ENCODE data around the gene SPATA13.

GRCh38 chr13:24353736-24354135 is 193.2 kb downstream of the SPATA13 start:
- TF ChIP-seq CTCF (IDR thresholded peaks at IDR 0.05; ENCODE audit: extremely low read depth in 1 of 2, insufficient read depth in 1 of 2, low read depth in 1 of 2, low read length in 2 of 2), result no peak
- no peak for TF ChIP-seq EZH2 (IDR thresholded peaks at IDR 0.05; ENCODE audit: borderline replicate concordance, low read depth, low read length, severe bottlenecking)
- TF ChIP-seq, protein P1, sequence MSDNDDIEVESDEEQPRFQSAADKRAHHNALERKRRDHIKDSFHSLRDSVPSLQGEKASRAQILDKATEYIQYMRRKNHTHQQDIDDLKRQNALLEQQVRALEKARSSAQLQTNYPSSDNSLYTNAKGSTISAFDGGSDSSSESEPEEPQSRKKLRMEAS (IDR thresholded peaks at IDR 0.05; ENCODE audit: insufficient read depth, insufficient read length), result no peak
- no peak for TF ChIP-seq POLR2AphosphoS5 (IDR thresholded peaks at IDR 0.05; ENCODE audit: insufficient read depth, low read depth, low read length)

Measured in endothelial cell of umbilical vein (primary cell).